ENCODE results near the gene ZNF124.
"Not testable (repeated sequence)": the region's sequence is repeated elsewhere in the genome, so short reads cannot be mapped to it uniquely, and the experiment has no call there.

- not testable (repeated sequence) for TF ChIP-seq CTCF (IDR thresholded peaks at IDR 0.05); EZH2 (IDR thresholded peaks at IDR 0.05; ENCODE audit: borderline replicate concordance, insufficient read depth, low read depth, low read length, poor library complexity, severe bottlenecking)
These were observed 51.5 kb downstream of the ZNF124 start for GRCh38 chr1:247120408-247120668.

Data from B cell (primary cell).